ENCODE results near the gene HPDL. TPM values are rescaled to one million over a fixed set of nuclear protein-coding genes. Genes with fewer than 3 reads are reported as not detected.

Gene HPDL
- total RNA-seq (2022; extraction: Qiagen RNA extraction) = 2.5 to 3.8 TPM (median 3.2 TPM) in 5 replicates

GRCh38 chr1:45326627-45327623 is at the start of gene HPDL:
TSS of gene HPDL (plus strand) at chr1:45326895. CDS start at chr1:45327149, 254 bp downstream.

GRCh38 chr1:45339789-45340558 is 13.3 kb downstream of the HPDL start, which contains the start of the genes MUTYH and TOE1:
TSS of gene MUTYH (minus strand) at chr1:45340440. CDS start at chr1:45334505, 5,935 bp downstream.
TSS of gene TOE1 (plus strand) at chr1:45340170. CDS start at chr1:45340253, 83 bp downstream.

Other genes starting within 250 kb of the HPDL start
- 0.50 to 0.79 TPM (median 0.60 TPM) in 5 replicates for gene ZSWIM5, start 120.3 kb upstream of the HPDL start, total RNA-seq (2022; extraction: Qiagen RNA extraction)
- 10.8 to 13.4 TPM (median 12.5 TPM) in 5 replicates for gene TOE1, start 13.3 kb downstream of the HPDL start, total RNA-seq (2022; extraction: Qiagen RNA extraction)
- gene MUTYH, start 13.5 kb downstream of the HPDL start, total RNA-seq (2022; extraction: Qiagen RNA extraction) = 7.1 to 10.8 TPM (median 9.2 TPM) in 5 replicates
- gene TESK2, start 164.3 kb downstream of the HPDL start, total RNA-seq (2022; extraction: Qiagen RNA extraction) = 0.13 to 0.27 TPM (median 0.17 TPM) in 5 replicates
- gene CCDC163, start 173.2 kb downstream of the HPDL start, total RNA-seq (2022; extraction: Qiagen RNA extraction) = 1.3 to 2.0 TPM (median 1.6 TPM) in 5 replicates
- gene MMACHC, start 173.4 kb downstream of the HPDL start, total RNA-seq (2022; extraction: Qiagen RNA extraction) = 2.1 to 2.3 TPM (median 2.3 TPM) in 5 replicates
- gene PRDX1, start 195.0 kb downstream of the HPDL start, total RNA-seq (2022; extraction: Qiagen RNA extraction) = 1,895 to 2,135 TPM (median 1,925 TPM) in 5 replicates
- 73.5 to 78.3 TPM (median 75.2 TPM) in 5 replicates for gene AKR1A1, start 223.9 kb downstream of the HPDL start, total RNA-seq (2022; extraction: Qiagen RNA extraction)

Measured in A549 treated with AZD2906 at 1 μM for 4 hours (cell line).